ENCODE data around the gene PCNX2.

DNA sequence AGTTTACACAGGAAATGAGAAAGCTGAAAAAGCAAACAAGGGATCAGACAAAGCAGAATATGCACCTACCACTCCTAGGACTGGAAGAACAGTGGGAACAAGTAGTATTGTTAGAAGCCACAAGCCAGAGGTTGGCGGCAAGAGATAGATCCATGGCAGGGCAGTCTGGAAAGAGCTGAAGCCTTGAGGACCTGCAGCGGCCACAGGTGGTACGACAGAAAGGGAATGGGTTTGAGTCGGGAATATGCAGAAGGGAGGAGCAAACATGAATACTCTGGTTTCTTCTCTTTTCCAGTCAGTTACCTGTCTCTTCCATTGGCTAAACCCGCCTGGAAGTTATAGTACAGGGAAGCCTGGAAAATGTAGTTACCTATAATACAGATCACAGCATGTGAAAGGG lies 3.9 kb upstream of the PCNX2 start:
- TF ChIP-seq, protein P1, sequence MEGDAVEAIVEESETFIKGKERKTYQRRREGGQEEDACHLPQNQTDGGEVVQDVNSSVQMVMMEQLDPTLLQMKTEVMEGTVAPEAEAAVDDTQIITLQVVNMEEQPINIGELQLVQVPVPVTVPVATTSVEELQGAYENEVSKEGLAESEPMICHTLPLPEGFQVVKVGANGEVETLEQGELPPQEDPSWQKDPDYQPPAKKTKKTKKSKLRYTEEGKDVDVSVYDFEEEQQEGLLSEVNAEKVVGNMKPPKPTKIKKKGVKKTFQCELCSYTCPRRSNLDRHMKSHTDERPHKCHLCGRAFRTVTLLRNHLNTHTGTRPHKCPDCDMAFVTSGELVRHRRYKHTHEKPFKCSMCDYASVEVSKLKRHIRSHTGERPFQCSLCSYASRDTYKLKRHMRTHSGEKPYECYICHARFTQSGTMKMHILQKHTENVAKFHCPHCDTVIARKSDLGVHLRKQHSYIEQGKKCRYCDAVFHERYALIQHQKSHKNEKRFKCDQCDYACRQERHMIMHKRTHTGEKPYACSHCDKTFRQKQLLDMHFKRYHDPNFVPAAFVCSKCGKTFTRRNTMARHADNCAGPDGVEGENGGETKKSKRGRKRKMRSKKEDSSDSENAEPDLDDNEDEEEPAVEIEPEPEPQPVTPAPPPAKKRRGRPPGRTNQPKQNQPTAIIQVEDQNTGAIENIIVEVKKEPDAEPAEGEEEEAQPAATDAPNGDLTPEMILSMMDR (IDR thresholded peaks at IDR 0.05), result no peak
- TF ChIP-seq POLR2A (IDR thresholded peaks at IDR 0.05), result no peak
- TF ChIP-seq POLR2AphosphoS5 (IDR thresholded peaks at IDR 0.05), result no peak

All from prostate gland (tissue), 2 donors.